ENCODE measurements around the gene ATP13A3. TPM values are rescaled to one million over a fixed set of nuclear protein-coding genes. Genes with fewer than 3 reads are reported as not detected.

The ATP13A3 gene
- total RNA-seq, 1 experiment from 2014 or later, result 119 TPM

- no TSS peak for BruUV-seq (replicated peaks)
- H3K4me1 Mint-ChIP-seq (ENCODE audit: insufficient read depth, unreplicated experiment), result peaks cover 10% of the 10 kb centered on the region
- ChIA-PET CTCF (no interaction called here), POLR2A (interaction anchor here (1.2 kb wide), 1 partner anchor 96 kb away, joined by 3 read pairs; no protein-coding TSS in a partner anchor)
- intact Hi-C loops (cut with micrococcal nuclease), result no loop called here
- TF ChIP-seq, protein P1, sequence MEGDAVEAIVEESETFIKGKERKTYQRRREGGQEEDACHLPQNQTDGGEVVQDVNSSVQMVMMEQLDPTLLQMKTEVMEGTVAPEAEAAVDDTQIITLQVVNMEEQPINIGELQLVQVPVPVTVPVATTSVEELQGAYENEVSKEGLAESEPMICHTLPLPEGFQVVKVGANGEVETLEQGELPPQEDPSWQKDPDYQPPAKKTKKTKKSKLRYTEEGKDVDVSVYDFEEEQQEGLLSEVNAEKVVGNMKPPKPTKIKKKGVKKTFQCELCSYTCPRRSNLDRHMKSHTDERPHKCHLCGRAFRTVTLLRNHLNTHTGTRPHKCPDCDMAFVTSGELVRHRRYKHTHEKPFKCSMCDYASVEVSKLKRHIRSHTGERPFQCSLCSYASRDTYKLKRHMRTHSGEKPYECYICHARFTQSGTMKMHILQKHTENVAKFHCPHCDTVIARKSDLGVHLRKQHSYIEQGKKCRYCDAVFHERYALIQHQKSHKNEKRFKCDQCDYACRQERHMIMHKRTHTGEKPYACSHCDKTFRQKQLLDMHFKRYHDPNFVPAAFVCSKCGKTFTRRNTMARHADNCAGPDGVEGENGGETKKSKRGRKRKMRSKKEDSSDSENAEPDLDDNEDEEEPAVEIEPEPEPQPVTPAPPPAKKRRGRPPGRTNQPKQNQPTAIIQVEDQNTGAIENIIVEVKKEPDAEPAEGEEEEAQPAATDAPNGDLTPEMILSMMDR (IDR thresholded peaks at IDR 0.05; ENCODE audit: unreplicated experiment), result no peak
- H3K9me3 Mint-ChIP-seq (ENCODE audit: unreplicated experiment), result no peaks in the 10 kb centered on the region
- peaks cover 50% of the 10 kb centered on the region for H3K36me3 Mint-ChIP-seq (ENCODE audit: insufficient read depth, unreplicated experiment)
- DNase-seq (ENCODE audit: unreplicated experiment), result no peak
- H3K27ac Mint-ChIP-seq (ENCODE audit: low read depth, unreplicated experiment), result no peak overlapping the region
- no peak overlapping the region for H3K4me3 Mint-ChIP-seq (ENCODE audit: unreplicated experiment)
- H3K27me3 Mint-ChIP-seq (ENCODE audit: insufficient read depth, unreplicated experiment), result no peaks in the 10 kb centered on the region
Measured at GRCh38 chr3:194418671-194419070, 68.1 kb downstream of the ATP13A3 start.

DNA sequence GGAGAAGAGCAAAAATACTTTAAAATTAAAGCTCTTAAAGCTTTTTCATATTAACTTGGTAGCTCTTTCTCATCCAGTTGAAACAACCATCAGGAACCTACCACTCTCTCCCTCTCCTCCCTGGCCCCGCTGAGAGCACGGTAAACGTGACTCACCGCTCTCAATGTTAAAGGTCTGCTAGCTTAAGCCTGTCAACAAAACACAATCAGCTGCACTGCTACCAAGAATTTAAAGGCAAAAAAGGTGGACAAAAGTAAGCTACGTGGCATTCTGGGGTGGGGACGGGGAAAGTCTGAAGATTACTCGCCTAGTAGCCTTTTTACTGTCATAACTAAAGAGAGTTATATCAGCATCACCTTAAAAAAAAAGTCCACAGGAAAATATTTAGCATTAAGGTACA is 79.4 kb downstream of the ATP13A3 start:
- H3K9me3 Mint-ChIP-seq (ENCODE audit: unreplicated experiment), result no peaks in the 10 kb centered on the region
- H3K27me3 Mint-ChIP-seq (ENCODE audit: insufficient read depth, unreplicated experiment), result no peaks in the 10 kb centered on the region
- intact Hi-C loops (cut with micrococcal nuclease), result loop anchor here (10.0 kb wide), 1 partner anchor 273 kb away; the partner anchor contains the start of gene HES1
- H3K4me3 Mint-ChIP-seq (ENCODE audit: unreplicated experiment), result no peak overlapping the region
- POLR2A ChIA-PET, result interaction anchor here (0.8 to 1.3 kb wide), 3 partner anchors 10 to 92 kb away, joined by 3 read pairs; no protein-coding TSS in a partner anchor
- no peak overlapping the region for H3K27ac Mint-ChIP-seq (ENCODE audit: low read depth, unreplicated experiment)
- BruUV-seq (replicated peaks), result no TSS peak
- H3K4me1 Mint-ChIP-seq (ENCODE audit: insufficient read depth, unreplicated experiment), result no peaks in the 10 kb centered on the region
- TF ChIP-seq, protein P1 (IDR thresholded peaks at IDR 0.05; ENCODE audit: unreplicated experiment), result no peak
- DNase-seq (ENCODE audit: unreplicated experiment), result no peak
- peaks cover 63% of the 10 kb centered on the region for H3K36me3 Mint-ChIP-seq (ENCODE audit: insufficient read depth, unreplicated experiment)
- CTCF ChIA-PET, result interaction anchor here (0.6 to 5.4 kb wide), 8 partner anchors 11 to 742 kb away, joined by 3 to 57 read pairs (median 6); no protein-coding TSS in a partner anchor

DNA sequence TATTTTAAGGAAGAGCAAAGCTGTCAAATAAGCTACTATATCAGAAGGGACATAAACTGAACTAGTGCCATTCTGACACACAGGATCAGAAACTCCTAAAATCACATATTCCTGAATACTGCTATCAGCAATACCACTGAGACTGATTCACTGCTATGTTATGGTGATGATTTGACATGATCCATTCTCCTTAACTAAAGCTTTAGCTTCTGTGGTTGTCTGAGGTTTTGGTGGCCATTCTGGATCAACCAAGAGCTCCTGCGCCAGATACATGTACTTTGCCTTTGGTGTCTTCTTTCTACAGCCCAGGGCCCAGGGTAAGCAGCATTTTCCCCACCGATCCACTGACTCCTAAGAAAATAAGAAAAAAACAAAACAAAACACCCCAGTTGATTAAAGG is 81.0 kb downstream of the ATP13A3 start:
- TF ChIP-seq, protein P1 (IDR thresholded peaks at IDR 0.05; ENCODE audit: unreplicated experiment), result no peak
- no peak for DNase-seq (ENCODE audit: unreplicated experiment)
- Mint-ChIP-seq H3K4me3 (ENCODE audit: unreplicated experiment) (no peak overlapping the region), H3K36me3 (ENCODE audit: insufficient read depth, unreplicated experiment) (peaks cover 56% of the 10 kb centered on the region), H3K27ac (ENCODE audit: low read depth, unreplicated experiment) (no peak overlapping the region), H3K4me1 (ENCODE audit: insufficient read depth, unreplicated experiment) (no peaks in the 10 kb centered on the region), H3K27me3 (ENCODE audit: insufficient read depth, unreplicated experiment) (no peaks in the 10 kb centered on the region), H3K9me3 (ENCODE audit: unreplicated experiment) (no peaks in the 10 kb centered on the region)
- ChIA-PET POLR2A (interaction anchor here (0.8 to 1.2 kb wide), 3 partner anchors 11 to 89 kb away, joined by 3 to 4 read pairs (median 3); no protein-coding TSS in a partner anchor), CTCF (interaction anchor here (0.7 to 5.4 kb wide), 11 partner anchors 9 to 758 kb away, joined by 3 to 57 read pairs (median 5); no protein-coding TSS in a partner anchor)
- intact Hi-C loops (cut with micrococcal nuclease), result loop anchor here (10.0 kb wide), 1 partner anchor 271 kb away; the partner anchor contains the start of gene HES1
- BruUV-seq (replicated peaks), result no TSS peak

DNA sequence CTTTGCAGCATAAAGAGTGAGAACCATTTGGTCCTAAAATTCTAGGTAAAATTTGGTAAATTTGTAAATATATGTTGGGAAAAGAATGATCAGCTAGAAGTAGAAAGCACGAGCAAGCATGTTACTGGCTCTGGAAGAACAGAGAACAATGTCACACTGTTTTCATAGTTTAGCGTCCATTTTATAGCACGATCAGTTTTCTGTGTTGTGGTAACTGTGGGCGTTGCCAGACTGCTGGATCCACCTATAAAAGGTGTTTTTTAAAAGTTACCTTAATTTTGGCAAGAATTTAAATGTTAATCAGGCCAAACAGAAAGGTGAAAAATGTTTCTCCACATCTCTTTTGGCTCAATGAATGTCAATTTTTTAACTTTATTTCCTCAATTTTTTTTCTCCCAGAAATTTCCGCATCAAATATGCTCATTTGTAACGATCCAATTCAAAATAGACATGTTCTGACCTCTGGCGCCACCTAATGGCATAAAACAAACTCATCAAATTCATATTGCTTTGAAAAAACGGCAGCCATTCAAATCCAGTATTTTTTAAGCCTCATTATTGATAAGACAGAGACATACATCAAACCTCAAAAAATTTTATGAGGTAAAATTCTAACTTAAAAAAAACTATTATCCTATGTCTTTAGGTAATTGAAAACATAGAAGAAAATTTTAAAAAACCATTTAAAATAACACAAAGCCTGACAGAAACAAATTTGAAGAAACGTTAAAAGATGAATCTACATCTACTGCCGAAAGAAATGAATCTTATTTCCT is 82.2 kb downstream of the ATP13A3 start:
- CTCF ChIA-PET, result interaction anchor here (0.6 to 5.4 kb wide), 17 partner anchors 9 to 1021 kb away, joined by 3 to 57 read pairs (median 3); no protein-coding TSS in a partner anchor
- Mint-ChIP-seq H3K4me1 (ENCODE audit: insufficient read depth, unreplicated experiment) (no peaks in the 10 kb centered on the region), H3K27ac (ENCODE audit: low read depth, unreplicated experiment) (no peak overlapping the region), H3K4me3 (ENCODE audit: unreplicated experiment) (no peak overlapping the region), H3K9me3 (ENCODE audit: unreplicated experiment) (no peaks in the 10 kb centered on the region), H3K27me3 (ENCODE audit: insufficient read depth, unreplicated experiment) (no peaks in the 10 kb centered on the region), H3K36me3 (ENCODE audit: insufficient read depth, unreplicated experiment) (peaks cover 50% of the 10 kb centered on the region)
- BruUV-seq (replicated peaks), result no TSS peak
- intact Hi-C loops (cut with micrococcal nuclease), result loop anchor here (1.0 to 10.0 kb wide), 3 partner anchors 71 to 739 kb away; partner anchors contain the start of gene HES1
- peak; percentile 60 for DNase-seq (ENCODE audit: unreplicated experiment)
- TF ChIP-seq, protein P1 (IDR thresholded peaks at IDR 0.05; ENCODE audit: unreplicated experiment), result peak; percentile 72
- POLR2A ChIA-PET, result interaction anchor here (1.1 to 1.2 kb wide), 5 partner anchors 9 to 739 kb away, joined by 3 to 6 read pairs (median 4); no protein-coding TSS in a partner anchor

Data from MCF 10A (cell line).